Measurements from ENCODE around the gene SENP6.

DNA sequence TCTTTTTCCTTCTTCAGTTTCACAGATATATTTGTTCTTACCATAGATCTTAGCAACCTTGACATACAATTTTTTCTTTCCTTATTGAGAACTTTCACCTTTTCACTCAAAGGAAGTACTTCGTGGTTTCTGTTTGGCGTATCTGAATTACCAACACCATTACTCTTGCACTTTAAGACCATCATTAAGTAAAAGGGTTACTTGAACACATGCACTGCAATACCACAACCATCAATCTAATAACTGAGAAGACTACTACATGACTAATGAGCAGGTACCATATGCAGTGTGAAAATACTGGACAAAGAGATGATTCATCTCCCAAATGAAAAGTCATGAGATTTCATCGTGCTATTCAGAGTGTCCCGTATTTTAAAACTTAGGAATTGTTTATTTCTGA, 21.7 kb upstream of the SENP6 start:
- TF ChIP-seq, protein P1, sequence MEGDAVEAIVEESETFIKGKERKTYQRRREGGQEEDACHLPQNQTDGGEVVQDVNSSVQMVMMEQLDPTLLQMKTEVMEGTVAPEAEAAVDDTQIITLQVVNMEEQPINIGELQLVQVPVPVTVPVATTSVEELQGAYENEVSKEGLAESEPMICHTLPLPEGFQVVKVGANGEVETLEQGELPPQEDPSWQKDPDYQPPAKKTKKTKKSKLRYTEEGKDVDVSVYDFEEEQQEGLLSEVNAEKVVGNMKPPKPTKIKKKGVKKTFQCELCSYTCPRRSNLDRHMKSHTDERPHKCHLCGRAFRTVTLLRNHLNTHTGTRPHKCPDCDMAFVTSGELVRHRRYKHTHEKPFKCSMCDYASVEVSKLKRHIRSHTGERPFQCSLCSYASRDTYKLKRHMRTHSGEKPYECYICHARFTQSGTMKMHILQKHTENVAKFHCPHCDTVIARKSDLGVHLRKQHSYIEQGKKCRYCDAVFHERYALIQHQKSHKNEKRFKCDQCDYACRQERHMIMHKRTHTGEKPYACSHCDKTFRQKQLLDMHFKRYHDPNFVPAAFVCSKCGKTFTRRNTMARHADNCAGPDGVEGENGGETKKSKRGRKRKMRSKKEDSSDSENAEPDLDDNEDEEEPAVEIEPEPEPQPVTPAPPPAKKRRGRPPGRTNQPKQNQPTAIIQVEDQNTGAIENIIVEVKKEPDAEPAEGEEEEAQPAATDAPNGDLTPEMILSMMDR (IDR thresholded peaks at IDR 0.05) = no peak
- TF ChIP-seq EZH2 (IDR thresholded peaks at IDR 0.05; ENCODE audit: borderline replicate concordance, insufficient read depth, low read depth, low read length, poor library complexity, severe bottlenecking) = no peak

Data from B cell (primary cell).